ENCODE measurements around the gene DNASE1L2. TPM values are rescaled to one million over a fixed set of nuclear protein-coding genes. Genes with fewer than 3 reads are reported as not detected.

DNASE1L2 gene
- total and polyA plus RNA-seq, 2 of the 4 experiments (the other 2 are of a cell fraction), result 0.18 to 0.75 TPM

DNA sequence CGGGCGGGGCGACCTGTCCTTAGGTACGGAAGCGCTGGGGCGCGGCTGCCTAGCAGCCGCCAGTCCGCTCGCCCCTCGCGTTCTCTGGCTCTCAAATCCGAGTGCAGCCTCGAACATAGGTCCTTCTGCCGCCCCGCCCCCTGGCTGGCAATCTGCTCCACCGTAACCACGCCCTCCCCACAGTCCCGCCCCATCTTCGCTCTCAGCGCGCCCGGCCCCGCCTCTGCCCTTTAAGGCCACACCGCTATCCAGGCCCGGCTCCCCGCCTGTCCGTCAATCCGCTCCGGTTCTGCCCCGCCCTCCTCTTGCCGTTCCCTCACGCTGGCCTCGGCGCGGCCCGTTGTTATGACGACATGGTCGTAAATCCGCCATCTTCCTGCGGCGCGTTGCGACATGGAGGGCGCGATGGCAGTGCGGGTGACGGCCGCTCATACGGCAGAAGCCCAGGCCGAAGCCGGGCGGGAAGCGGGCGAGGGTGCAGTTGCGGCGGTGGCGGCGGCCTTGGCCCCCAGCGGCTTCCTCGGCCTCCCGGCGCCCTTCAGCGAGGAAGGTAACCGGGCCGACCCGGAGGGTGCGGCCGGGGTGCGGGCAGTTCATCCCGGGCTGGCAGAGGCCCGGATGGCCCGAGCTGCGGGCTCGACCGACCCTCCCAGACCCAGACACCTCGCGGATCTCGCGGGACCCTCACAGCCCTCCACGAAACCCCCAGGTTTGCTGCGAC is 12.9 kb upstream of the DNASE1L2 start, which contains the start of gene E4F1:
Gene E4F1, plus strand, starts transcription at position 371 of the 721 bp plus-strand sequence. Its CDS starts 23 bp downstream, at position 394.
- Histone ChIP-seq H3K4me2 (ENCODE audit: low read depth, low read length) (peak within 1 kb of the TSS; percentile 97), H3K27ac (ENCODE audit: insufficient read depth, low read length) (peak within 1 kb of the TSS; percentile 46), H2AK9ac (replicated peaks; ENCODE audit: low read depth, low read length, poor library complexity) (peak within 1 kb of the TSS; percentile 94), H3K18ac (ENCODE audit: low read depth, low read length) (no peak within 1 kb of the TSS), H3K9me3 (ENCODE audit: control insufficient read depth, insufficient read depth, low read length) (no peaks in the 10 kb centered on the region), H2BK5ac (ENCODE audit: low read depth, low read length, poor library complexity, severe bottlenecking) (peak within 1 kb of the TSS; percentile 43), H2AFZ (replicated peaks; ENCODE audit: low read length, poor library complexity) (peak within 1 kb of the TSS; percentile 99), H2BK15ac (ENCODE audit: low read depth, low read length) (no peak within 1 kb of the TSS), H3K14ac (replicated peaks; ENCODE audit: low read depth, low read length) (peak within 1 kb of the TSS; percentile 8; the same call in 1 of the 2 replicates), H3K56ac (ENCODE audit: extremely low read depth, insufficient read depth, low read length) (peak within 1 kb of the TSS; percentile 26; the same call in 1 of the 2 replicates), H3K9ac (ENCODE audit: low read depth, low read length) (peak within 1 kb of the TSS; percentile 70), H3K27me3 (ENCODE audit: control insufficient read depth, insufficient read depth, low read length) (no peaks in the 10 kb centered on the region), H3K23ac (ENCODE audit: low read depth, low read length) (no peak within 1 kb of the TSS; the same call in 1 of the 2 replicates), H2BK20ac (ENCODE audit: low read depth, low read length) (no peak within 1 kb of the TSS), H2AK5ac (ENCODE audit: low read depth, low read length) (peak within 1 kb of the TSS; percentile 60; the same call in 1 of the 2 replicates), H3K4ac (ENCODE audit: low read depth, low read length) (peak within 1 kb of the TSS; percentile 38), H4K5ac (ENCODE audit: low read depth, low read length) (peak within 1 kb of the TSS; percentile 43), H4K8ac (ENCODE audit: low read depth in 2 of 2, low read length in 2 of 2) (peak within 1 kb of the TSS; percentile 59 to 76; a peak in 3 of 4 replicates), H3K36me3 (ENCODE audit: control insufficient read depth, insufficient read depth, low read length) (no peaks in the 10 kb centered on the region; the same call in 1 of the 2 replicates), H3K4me3 (ENCODE audit: insufficient read depth, low read depth, low read length) (peak within 1 kb of the TSS; percentile 58), H4K20me1 (ENCODE audit: insufficient read depth, low read length) (peaks cover 18% of the 10 kb centered on the region), H3K9me1 (ENCODE audit: insufficient read depth, low read length) (peaks cover 15% of the 10 kb centered on the region; the same call in 1 of the 2 replicates), H4K91ac (ENCODE audit: insufficient read depth, low read depth, low read length) (peak within 1 kb of the TSS; percentile 38; the same call in 1 of the 2 replicates), H3K4me1 (ENCODE audit: control insufficient read depth, insufficient read depth, low read length) (peaks cover 12% of the 10 kb centered on the region), H3K79me1 (ENCODE audit: low read depth in 1 of 2, low read length in 2 of 2) (peaks cover 2 to 35% of the 10 kb centered on the region in 2 experiments; a peak in 2 of 4 replicates), H2BK120ac (ENCODE audit: low read depth, low read length) (no peak within 1 kb of the TSS; the same call in 1 of the 2 replicates)
- peak; percentile 93 for TF ChIP-seq MXI1 (IDR thresholded peaks at IDR 0.05; ENCODE audit: borderline replicate concordance, low read depth, low read length)
- peak; percentile 91 for TF ChIP-seq POLR2A (IDR thresholded peaks at IDR 0.05; ENCODE audit: low read depth, low read length)
- peak; percentile 99 for TF ChIP-seq CEBPB (IDR thresholded peaks at IDR 0.05; ENCODE audit: low read depth, low read length)
- TF ChIP-seq MAFK (IDR thresholded peaks at IDR 0.05; ENCODE audit: low read depth, low read length), result no peak
- TF ChIP-seq, protein P1, sequence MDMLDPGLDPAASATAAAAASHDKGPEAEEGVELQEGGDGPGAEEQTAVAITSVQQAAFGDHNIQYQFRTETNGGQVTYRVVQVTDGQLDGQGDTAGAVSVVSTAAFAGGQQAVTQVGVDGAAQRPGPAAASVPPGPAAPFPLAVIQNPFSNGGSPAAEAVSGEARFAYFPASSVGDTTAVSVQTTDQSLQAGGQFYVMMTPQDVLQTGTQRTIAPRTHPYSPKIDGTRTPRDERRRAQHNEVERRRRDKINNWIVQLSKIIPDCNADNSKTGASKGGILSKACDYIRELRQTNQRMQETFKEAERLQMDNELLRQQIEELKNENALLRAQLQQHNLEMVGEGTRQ (IDR thresholded peaks at IDR 0.05; ENCODE audit: low read depth, low read length), result peak; percentile 19; the same call in 1 of the 2 replicates
- peak; percentile 97 for TF ChIP-seq MAZ (IDR thresholded peaks at IDR 0.05; ENCODE audit: borderline replicate concordance, low read depth, low read length)
- CTCF ChIA-PET, result no interaction called here
- ATAC-seq (ENCODE audit: low read depth) (peak; percentile 99), DNase-seq (peak; percentile 99)
- intact Hi-C loops (cut with micrococcal nuclease), result no loop called here
- POLR2A ChIA-PET (ENCODE audit: unreplicated experiment), result no interaction called here
- no TSS peak for BruUV-seq (replicated peaks)
- dilution Hi-C loops (cut with HindIII; ENCODE audit: low sequenced_read_pairs, unreplicated experiment), result no loop called here
- 0% methylated on average over 51 of the region's 82 CpGs; no CpG with 5 or more reads in 1 of the 2 experiments for WGBS, 2 experiments (ENCODE audit: extremely low coverage in 2 of 2, insufficient read length in 1 of 2)
- in situ Hi-C loops (cut with MboI; ENCODE audit: low sequenced_read_pairs), result no loop called here

All from IMR-90 (cell line).